ENCODE data around the gene FOXC2. TPM values are rescaled to one million over a fixed set of nuclear protein-coding genes. Genes with fewer than 3 reads are reported as not detected.
A peak's percentile ranks its signal among the peaks of the same experiment; 100 is the strongest.

The FOXC2 gene
- total RNA-seq, 1 donor from 2014 or later = 57.2 TPM

- DNase-seq (ENCODE audit: low spot score in 2 of 2) = no peak
- Histone ChIP-seq H3K27me3 (no peaks in the 10 kb centered on the region), H3K36me3 (peaks cover 0 to 12% of the 10 kb centered on the region in 2 donors), H3K27ac (peak overlapping the region; percentile 91 to 98), H3K9me3 (no peaks in the 10 kb centered on the region), H3K4me3 (peak overlapping the region; percentile 76 to 79), H3K4me1 (peaks cover 7 to 43% of the 10 kb centered on the region in 2 donors)
- TF ChIP-seq CTCF (IDR thresholded peaks at IDR 0.05) = no peak
- intact Hi-C loops (cut with DNase I) = no loop called here
Measured at GRCh38 chr16:86572606-86573005, 6.0 kb downstream of the FOXC2 start.

GRCh38 chr16:86573215-86573614 lies 6.6 kb downstream of the FOXC2 start:
- peaks cover 0 to 12% of the 10 kb centered on the region in 2 donors for H3K36me3 ChIP-seq
- no peak for DNase-seq (ENCODE audit: low spot score in 2 of 2)
- peak overlapping the region; percentile 76 to 79 for H3K4me3 ChIP-seq
- TF ChIP-seq CTCF (IDR thresholded peaks at IDR 0.05) = no peak
- no peaks in the 10 kb centered on the region for H3K27me3 ChIP-seq
- intact Hi-C loops (cut with DNase I) = no loop called here
- peak overlapping the region; percentile 91 to 98 for H3K27ac ChIP-seq
- H3K9me3 ChIP-seq = no peaks in the 10 kb centered on the region
- peaks cover 7 to 45% of the 10 kb centered on the region in 2 donors for H3K4me1 ChIP-seq

GRCh38 chr16:86573646-86574508 lies 7.2 kb downstream of the FOXC2 start:
- Histone ChIP-seq H3K36me3 (peaks cover 0 to 12% of the 10 kb centered on the region in 2 donors), H3K27ac (peak overlapping the region; percentile 91 to 98), H3K4me1 (peaks cover 7 to 45% of the 10 kb centered on the region in 2 donors), H3K27me3 (no peaks in the 10 kb centered on the region), H3K9me3 (no peaks in the 10 kb centered on the region), H3K4me3 (peak overlapping the region; percentile 76 to 79)
- DNase-seq (ENCODE audit: low spot score in 2 of 2) = no peak
- no peak for TF ChIP-seq CTCF (IDR thresholded peaks at IDR 0.05)
- intact Hi-C loops (cut with DNase I) = loop anchor here (2.0 kb wide), 1 partner anchor 91 kb away; no protein-coding TSS in a partner anchor

GRCh38 chr16:86574646-86575045 lies 8.0 kb downstream of the FOXC2 start:
- peaks cover 0 to 16% of the 10 kb centered on the region in 2 donors for H3K36me3 ChIP-seq
- no peaks in the 10 kb centered on the region for H3K9me3 ChIP-seq
- intact Hi-C loops (cut with DNase I) = loop anchor here (2.0 to 5.0 kb wide), 2 partner anchors 90 to 258 kb away; no protein-coding TSS in a partner anchor
- TF ChIP-seq CTCF (IDR thresholded peaks at IDR 0.05) = no peak
- H3K27ac ChIP-seq = peak overlapping the region; percentile 91 to 98
- peaks cover 7 to 46% of the 10 kb centered on the region in 2 donors for H3K4me1 ChIP-seq
- DNase-seq (ENCODE audit: low spot score in 2 of 2) = no peak
- peak overlapping the region in 1 of 2 donors; percentile 79 for H3K4me3 ChIP-seq
- H3K27me3 ChIP-seq = no peaks in the 10 kb centered on the region

- TF ChIP-seq CTCF (IDR thresholded peaks at IDR 0.05) = no peak
- H3K4me1 ChIP-seq = peaks cover 7 to 52% of the 10 kb centered on the region in 2 donors
- H3K27me3 ChIP-seq = no peaks in the 10 kb centered on the region
- intact Hi-C loops (cut with DNase I) = loop anchor here (2.0 to 5.0 kb wide), 2 partner anchors 90 to 257 kb away; no protein-coding TSS in a partner anchor
- peak overlapping the region; percentile 57 to 79 for H3K4me3 ChIP-seq
- H3K27ac ChIP-seq = peak overlapping the region; percentile 91 to 98
- no peak for DNase-seq (ENCODE audit: low spot score in 2 of 2)
- H3K9me3 ChIP-seq = no peaks in the 10 kb centered on the region
- H3K36me3 ChIP-seq = peaks cover 0 to 19% of the 10 kb centered on the region in 2 donors
Measured at GRCh38 chr16:86575095-86575685, 8.6 kb downstream of the FOXC2 start.

All from ascending aorta (tissue), 2 donors.